Activated T-helper 1 cell treated with anti-CD3 and anti-CD28 coated beads, Interleukin-12 subunit alpha, Interleukin-12 subunit beta, Interleukin-2, Interleukin-4 antibody, amounts not matched to agents 30 ng/mL and 10 ng/mL and 1 ng/mL, durations not matched to agents 14 hours and 24 hours and 36 hours (primary cell): ENCODE data around the gene MYT1. TPM values are rescaled to one million over a fixed set of nuclear protein-coding genes. Genes with fewer than 3 reads are reported as not detected.

Source experiments
- DNase-seq: peaks from one replicate; pipeline ENCODE4 v3.0.0; 2021; ENCODE audit warnings: low spot score
- H3K27ac Mint-ChIP-seq: one replicate; pipeline ENCODE4 v1.8.0; 2021; ENCODE audit warnings: mild to moderate bottlenecking, mixed read lengths
- H3K27me3 Mint-ChIP-seq: one replicate; pipeline ENCODE4 v1.8.0; 2022; ENCODE audit warnings: mild to moderate bottlenecking, moderate library complexity, mixed read lengths; ENCODE audit not compliant: insufficient read depth
- H3K36me3 Mint-ChIP-seq: one replicate; pipeline ENCODE4 v1.8.0; 2021; ENCODE audit warnings: low read depth, mixed read lengths
- H3K4me1 Mint-ChIP-seq: one replicate; pipeline ENCODE4 v1.8.0; 2021; ENCODE audit warnings: low read depth, mixed read lengths
- H3K4me3 Mint-ChIP-seq: one replicate; pipeline ENCODE4 v1.8.0; 2021; ENCODE audit warnings: mild to moderate bottlenecking, moderate library complexity, mixed read lengths
- H3K9me3 Mint-ChIP-seq: one replicate; pipeline ENCODE4 v1.8.0; 2021; ENCODE audit warnings: mixed read lengths
- intact Hi-C: fragments of 100-400 bp; cut with micrococcal nuclease; formaldehyde crosslinking; loops from one replicate; pipeline ENCODE4 v1.15.1; 2024
- total RNA-seq: library from RNA; stranded (reverse); gene quantifications from 2 replicates; pipeline ENCODE4 v1.2.3, GENCODE V29; 2022

Gene MYT1
- total RNA-seq, 1 donor from 2014 or later = not detected

DNA sequence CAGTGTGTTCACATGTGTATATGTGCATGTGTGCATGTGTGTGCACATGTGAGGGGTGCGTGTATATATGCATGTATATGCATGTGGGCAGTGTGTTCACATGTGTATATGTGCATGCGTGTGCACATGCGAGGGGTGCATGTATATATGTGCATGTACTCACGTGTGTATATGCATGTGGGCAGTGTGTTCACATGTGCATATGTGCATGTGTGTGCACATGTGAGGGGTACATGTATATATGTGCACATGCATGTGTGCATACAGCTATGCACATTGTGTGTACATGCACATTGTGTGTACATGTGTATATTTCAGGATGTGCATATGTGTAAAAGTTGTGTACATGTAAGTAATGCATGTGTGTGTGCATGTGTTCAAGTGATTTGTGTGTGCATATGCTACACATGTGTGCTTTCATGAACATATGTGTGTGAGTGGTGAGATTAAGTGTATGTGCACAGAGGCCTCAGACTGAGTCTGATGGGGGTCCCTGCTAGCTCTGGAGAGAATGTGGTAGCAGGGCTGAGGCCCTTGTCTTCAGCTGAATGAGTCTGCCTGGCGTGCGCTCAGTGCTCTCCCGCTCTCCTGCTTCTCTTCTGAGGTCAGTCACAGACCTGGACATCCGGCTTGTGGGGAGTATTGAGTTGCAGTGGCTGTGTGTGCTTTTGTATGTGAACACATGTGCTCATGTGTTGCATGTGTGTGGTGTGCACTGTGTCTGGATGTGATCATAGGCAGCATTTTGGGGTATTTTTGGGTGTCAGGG, 19.9 kb upstream of the MYT1 start:
- H3K4me1 Mint-ChIP-seq = no peaks in the 10 kb centered on the region
- no peaks in the 10 kb centered on the region for H3K27me3 Mint-ChIP-seq
- no peak overlapping the region for H3K4me3 Mint-ChIP-seq

GRCh38 chr20:64145458-64146300, 18.6 kb upstream of the MYT1 start:
- Mint-ChIP-seq H3K27ac (no peak overlapping the region), H3K27me3 (no peaks in the 10 kb centered on the region), H3K36me3 (no peaks in the 10 kb centered on the region), H3K4me3 (no peak overlapping the region), H3K4me1 (no peaks in the 10 kb centered on the region), H3K9me3 (peaks cover 17% of the 10 kb centered on the region)
- intact Hi-C loops = no loop called here
- DNase-seq = no peak

More for the DNA sequence above, 19.9 kb upstream of the MYT1 start:
- intact Hi-C loops = no loop called here
- no peaks in the 10 kb centered on the region for H3K36me3 Mint-ChIP-seq
- DNase-seq = no peak
- no peak overlapping the region for H3K27ac Mint-ChIP-seq
- peaks cover 17% of the 10 kb centered on the region for H3K9me3 Mint-ChIP-seq

DNA sequence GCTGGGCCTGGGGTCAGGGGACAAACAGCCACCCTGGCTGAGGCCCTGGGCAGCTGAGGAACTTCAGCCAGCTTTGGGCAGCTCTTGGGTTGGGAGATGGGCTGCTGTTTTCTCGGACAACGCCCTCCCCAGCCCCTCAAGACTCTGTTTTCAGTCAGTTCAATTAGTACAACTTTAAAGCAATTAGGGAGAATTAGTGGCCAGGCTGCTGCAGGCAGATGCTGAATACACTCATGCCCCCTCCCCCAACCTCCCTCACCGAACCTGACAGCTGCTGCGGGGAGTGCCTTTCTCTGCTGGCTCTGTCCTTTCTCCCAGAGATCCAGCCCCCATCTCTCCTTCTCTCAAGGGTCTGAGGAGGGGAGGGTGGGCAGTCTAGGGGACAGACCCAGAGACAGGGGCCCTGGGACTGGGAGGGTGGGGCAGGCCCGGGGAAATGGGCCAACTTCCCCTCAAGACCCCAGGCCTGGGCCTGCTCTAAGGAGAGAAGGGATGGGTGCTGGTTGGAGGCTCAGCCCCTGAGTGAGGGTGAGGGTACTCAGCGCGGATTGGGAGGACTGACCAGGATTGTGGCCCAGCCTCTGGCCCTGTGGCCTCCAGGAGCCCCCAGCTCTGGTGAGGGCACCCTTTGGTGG, 17.8 kb upstream of the MYT1 start:
- peaks cover 17% of the 10 kb centered on the region for H3K9me3 Mint-ChIP-seq
- no peak overlapping the region for H3K4me3 Mint-ChIP-seq
- H3K27ac Mint-ChIP-seq = no peak overlapping the region
- DNase-seq = no peak
- intact Hi-C loops = no loop called here
- H3K4me1 Mint-ChIP-seq = no peaks in the 10 kb centered on the region
- H3K27me3 Mint-ChIP-seq = no peaks in the 10 kb centered on the region
- H3K36me3 Mint-ChIP-seq = no peaks in the 10 kb centered on the region

DNA sequence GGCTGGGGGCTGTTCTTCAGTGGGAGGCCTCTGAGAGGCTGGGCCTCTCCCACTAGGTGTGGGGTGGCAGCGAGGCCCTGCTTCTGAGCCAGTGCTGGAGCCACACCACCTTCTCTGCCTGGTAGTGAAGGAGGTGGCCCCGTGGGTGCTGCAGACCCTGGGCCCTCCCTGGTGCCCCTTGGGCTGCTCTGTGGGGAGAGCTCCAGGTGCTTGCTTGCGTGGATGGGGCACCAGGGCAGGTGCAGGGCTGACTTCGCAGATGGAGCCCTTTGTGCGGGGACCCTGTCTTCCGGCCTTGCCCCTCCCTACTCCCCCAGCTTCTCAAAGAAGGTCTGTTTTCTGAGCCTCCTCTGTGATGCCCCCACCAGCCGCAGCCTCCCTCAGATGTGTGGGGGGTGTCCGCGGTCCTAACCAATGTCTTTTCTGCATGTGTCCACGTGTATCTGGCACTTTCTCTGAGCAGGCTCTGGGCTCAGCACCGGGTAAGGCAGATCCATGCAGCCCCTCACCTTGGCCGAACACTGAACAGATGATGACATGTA, 17.2 kb upstream of the MYT1 start:
- DNase-seq = no peak
- Mint-ChIP-seq H3K36me3 (no peaks in the 10 kb centered on the region), H3K9me3 (peaks cover 17% of the 10 kb centered on the region), H3K4me3 (no peak overlapping the region), H3K27me3 (no peaks in the 10 kb centered on the region), H3K4me1 (no peaks in the 10 kb centered on the region), H3K27ac (no peak overlapping the region)
- intact Hi-C loops = no loop called here

- no peak for DNase-seq
- Mint-ChIP-seq H3K36me3 (no peaks in the 10 kb centered on the region), H3K27ac (no peak overlapping the region), H3K4me3 (no peak overlapping the region), H3K9me3 (peaks cover 17% of the 10 kb centered on the region), H3K27me3 (no peaks in the 10 kb centered on the region), H3K4me1 (no peaks in the 10 kb centered on the region)
- intact Hi-C loops = no loop called here
These were observed 15.7 kb upstream of the MYT1 start for GRCh38 chr20:64148581-64148980.

DNA sequence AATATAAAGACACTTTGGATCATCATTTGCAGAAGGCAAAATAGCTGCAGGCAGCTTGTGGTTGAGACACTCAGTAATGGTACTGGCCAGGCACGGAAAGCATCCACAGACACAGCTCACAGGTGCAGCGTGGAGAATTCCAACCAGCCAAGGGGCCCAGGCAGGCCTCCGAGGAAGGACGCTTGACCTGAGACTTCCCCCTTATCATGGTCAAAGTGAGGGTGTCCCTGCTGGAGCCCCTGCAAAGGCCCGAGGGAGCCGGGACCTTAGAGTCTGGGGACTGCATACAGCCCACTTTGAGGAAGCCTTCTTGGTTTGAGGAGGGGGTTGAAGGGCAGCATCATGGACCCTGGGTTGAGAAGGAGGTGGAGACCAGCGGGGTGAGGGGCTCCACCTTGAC, 15.1 kb upstream of the MYT1 start:
- no peak overlapping the region for H3K4me3 Mint-ChIP-seq
- no peak overlapping the region for H3K27ac Mint-ChIP-seq
- intact Hi-C loops = no loop called here
- H3K4me1 Mint-ChIP-seq = no peaks in the 10 kb centered on the region
- H3K27me3 Mint-ChIP-seq = no peaks in the 10 kb centered on the region
- no peak for DNase-seq
- no peaks in the 10 kb centered on the region for H3K36me3 Mint-ChIP-seq
- H3K9me3 Mint-ChIP-seq = peaks cover 12% of the 10 kb centered on the region

- H3K27ac Mint-ChIP-seq = no peak overlapping the region
- intact Hi-C loops = no loop called here
- no peaks in the 10 kb centered on the region for H3K4me1 Mint-ChIP-seq
- peaks cover 4% of the 10 kb centered on the region for H3K9me3 Mint-ChIP-seq
- no peaks in the 10 kb centered on the region for H3K36me3 Mint-ChIP-seq
- H3K27me3 Mint-ChIP-seq = no peaks in the 10 kb centered on the region
- no peak for DNase-seq
- no peak overlapping the region for H3K4me3 Mint-ChIP-seq
These were observed 14.3 kb upstream of the MYT1 start for GRCh38 chr20:64149809-64150560.

DNA sequence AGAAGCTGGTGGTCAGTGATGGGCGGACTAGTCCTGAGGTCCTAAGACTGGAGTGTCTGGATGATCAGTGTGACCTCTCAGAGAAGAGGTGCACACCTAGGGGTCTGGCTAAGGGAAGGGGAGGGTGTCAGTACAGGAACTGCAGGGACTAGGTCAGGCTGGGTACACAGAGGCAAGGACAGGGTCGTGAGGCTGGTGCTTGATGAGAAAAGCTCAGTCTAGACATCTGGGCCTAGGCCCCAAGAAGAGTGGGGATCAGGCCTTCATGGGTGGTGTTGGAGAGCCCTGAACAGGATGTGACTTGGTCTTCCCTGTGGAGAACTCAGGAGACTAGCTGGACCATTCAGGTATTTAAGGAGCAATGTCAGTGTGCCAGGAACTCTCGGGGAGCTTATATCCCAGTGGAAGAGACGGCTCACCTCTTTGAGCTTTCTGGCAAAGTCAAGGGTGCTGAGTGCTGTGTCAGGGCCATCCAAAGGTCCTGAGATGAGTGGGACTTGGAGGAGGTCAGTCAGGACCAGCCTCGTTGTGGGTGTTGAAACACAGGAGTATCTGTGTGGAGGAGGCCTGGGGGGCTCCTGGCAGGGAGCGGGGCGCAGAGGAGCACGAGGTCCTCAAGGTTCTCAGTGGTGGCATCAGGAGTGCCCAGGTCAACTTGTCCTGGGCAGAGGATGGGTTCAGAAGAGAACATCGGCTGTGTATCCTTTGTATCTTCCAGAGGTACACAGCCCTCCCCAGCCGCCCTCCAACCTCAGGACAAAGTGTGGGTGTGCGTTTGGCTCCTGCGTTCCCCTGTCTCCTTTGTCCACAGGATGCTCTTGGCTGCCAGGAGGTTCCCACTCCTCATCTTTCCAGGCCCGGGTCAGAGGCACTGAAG, 13.3 kb upstream of the MYT1 start:
- H3K4me1 Mint-ChIP-seq = no peaks in the 10 kb centered on the region
- no peaks in the 10 kb centered on the region for H3K9me3 Mint-ChIP-seq
- no peak overlapping the region for H3K4me3 Mint-ChIP-seq
- no peaks in the 10 kb centered on the region for H3K27me3 Mint-ChIP-seq
- no peak for DNase-seq
- H3K36me3 Mint-ChIP-seq = no peaks in the 10 kb centered on the region
- intact Hi-C loops = no loop called here
- H3K27ac Mint-ChIP-seq = no peak overlapping the region

DNA sequence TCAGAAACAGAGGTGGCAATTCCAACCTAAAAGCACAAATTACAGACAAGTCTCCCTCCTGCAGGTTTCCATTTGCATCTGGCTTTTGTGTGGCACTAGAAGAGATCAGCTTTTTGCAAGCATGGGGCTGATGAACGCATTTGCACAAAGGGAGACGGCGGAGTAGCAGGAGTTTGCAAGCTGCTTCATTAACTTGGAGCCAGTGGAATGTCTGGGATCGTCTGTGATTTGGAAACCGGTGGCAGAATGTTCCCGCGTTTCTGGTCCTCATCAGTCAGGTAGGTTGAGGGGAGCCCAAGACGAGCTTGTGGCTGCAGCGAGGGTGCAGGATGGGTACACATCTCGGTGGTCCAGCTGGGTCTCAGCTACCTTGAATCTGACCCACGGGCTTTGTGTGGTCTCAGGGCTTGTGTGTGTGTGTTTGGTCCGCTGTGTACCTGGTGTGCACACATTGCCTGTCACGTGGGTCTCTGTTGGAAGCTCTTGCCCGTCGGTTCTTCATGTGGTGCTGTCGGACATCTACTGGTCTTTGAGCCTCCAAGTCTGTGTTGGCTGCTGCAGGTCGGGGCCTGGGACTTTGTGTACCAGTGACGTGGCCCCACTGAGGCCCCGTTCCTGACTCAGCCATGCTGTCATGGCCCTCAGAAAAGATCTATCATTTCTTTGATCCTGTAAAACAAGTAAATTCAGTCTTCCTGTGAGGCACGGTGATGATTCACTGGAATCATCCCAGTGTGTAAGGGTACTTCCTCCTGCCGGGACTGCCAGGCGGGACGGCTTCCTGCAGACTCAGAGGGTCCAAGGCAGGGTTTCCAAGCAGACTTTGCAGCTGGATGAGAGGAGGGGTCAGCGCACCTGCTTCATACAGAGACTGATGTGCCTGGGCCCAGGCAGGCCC, 12.4 kb upstream of the MYT1 start:
- Mint-ChIP-seq H3K27ac (no peak overlapping the region), H3K9me3 (no peaks in the 10 kb centered on the region), H3K4me3 (no peak overlapping the region), H3K36me3 (no peaks in the 10 kb centered on the region), H3K27me3 (no peaks in the 10 kb centered on the region), H3K4me1 (no peaks in the 10 kb centered on the region)
- intact Hi-C loops = no loop called here
- DNase-seq = no peak

- no peaks in the 10 kb centered on the region for H3K36me3 Mint-ChIP-seq
- H3K9me3 Mint-ChIP-seq = no peaks in the 10 kb centered on the region
- no peaks in the 10 kb centered on the region for H3K4me1 Mint-ChIP-seq
- H3K4me3 Mint-ChIP-seq = no peak overlapping the region
- no peak for DNase-seq
- intact Hi-C loops = no loop called here
- H3K27me3 Mint-ChIP-seq = no peaks in the 10 kb centered on the region
- no peak overlapping the region for H3K27ac Mint-ChIP-seq
These were observed 11.3 kb upstream of the MYT1 start for GRCh38 chr20:64152906-64153305.

GRCh38 chr20:64153410-64153809, 10.8 kb upstream of the MYT1 start:
- Mint-ChIP-seq H3K27me3 (no peaks in the 10 kb centered on the region), H3K4me3 (no peak overlapping the region), H3K9me3 (no peaks in the 10 kb centered on the region), H3K4me1 (no peaks in the 10 kb centered on the region), H3K27ac (no peak overlapping the region), H3K36me3 (no peaks in the 10 kb centered on the region)
- intact Hi-C loops = no loop called here
- no peak for DNase-seq
